ENCODE data around the gene SIRT4.
A peak's percentile ranks its signal among the peaks of the same experiment; 100 is the strongest.

SIRT4 gene

GRCh38 chr12:120278137-120279069, 23.7 kb upstream of the SIRT4 start:
- DNase-seq = no peak

- DNase-seq = no peak
Observed at GRCh38 chr12:120283318-120283717, 18.8 kb upstream of the SIRT4 start.

- no peak for DNase-seq
Observed at GRCh38 chr12:120284381-120284780, 17.7 kb upstream of the SIRT4 start.

- no peak for DNase-seq
Observed at GRCh38 chr12:120286768-120287490, 15.2 kb upstream of the SIRT4 start.

- DNase-seq = no peak
Observed at GRCh38 chr12:120287491-120287890, 14.6 kb upstream of the SIRT4 start.

DNA sequence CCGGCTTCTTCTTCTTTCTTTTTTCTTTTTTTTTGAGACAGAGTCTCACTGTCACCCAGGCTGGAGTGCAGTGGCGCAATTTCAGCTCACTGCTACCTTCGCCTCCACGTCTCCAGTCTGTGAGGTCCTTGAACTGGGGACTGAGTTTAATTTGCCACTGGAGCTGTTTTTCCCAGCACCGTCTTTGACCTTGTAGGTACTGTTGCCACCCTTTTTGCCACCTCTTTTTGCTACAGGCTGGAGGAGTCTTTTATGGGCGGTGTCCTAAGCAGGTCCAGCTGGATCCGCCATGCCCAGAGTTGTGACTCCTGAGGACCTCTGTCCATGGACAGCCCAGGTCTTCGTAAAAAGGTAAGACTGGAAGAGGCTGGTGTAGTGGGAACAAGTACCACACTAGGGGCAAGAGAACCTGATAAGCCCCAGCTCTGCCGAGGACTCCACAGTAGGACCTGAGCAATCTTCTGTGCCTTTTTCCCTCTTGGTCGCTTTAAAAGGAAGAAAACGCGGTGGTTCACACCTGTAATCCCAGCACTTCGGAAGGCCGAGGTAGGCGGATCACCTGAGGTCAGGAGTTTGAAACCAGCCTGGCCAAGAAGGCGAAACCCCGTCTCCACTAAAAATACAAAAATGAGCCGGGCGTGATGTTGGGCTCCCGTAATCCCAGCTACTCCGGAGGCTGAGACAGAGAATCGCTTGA, 11.4 kb upstream of the SIRT4 start:
- peak; percentile 63 for DNase-seq

DNA sequence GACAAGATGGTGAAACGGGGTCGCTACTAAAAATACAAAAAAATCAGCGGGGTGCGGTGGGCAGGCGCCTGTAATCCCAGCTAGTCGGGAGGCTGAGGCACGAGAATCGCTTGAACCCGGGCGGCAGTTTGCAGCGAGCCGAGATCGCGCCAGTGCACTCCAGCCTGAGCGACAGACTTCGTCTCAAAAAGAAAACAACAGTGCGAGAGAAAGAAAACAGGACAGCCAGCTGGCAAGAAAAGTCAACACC, 9.8 kb upstream of the SIRT4 start:
- DNase-seq = peak; percentile 53

DNA sequence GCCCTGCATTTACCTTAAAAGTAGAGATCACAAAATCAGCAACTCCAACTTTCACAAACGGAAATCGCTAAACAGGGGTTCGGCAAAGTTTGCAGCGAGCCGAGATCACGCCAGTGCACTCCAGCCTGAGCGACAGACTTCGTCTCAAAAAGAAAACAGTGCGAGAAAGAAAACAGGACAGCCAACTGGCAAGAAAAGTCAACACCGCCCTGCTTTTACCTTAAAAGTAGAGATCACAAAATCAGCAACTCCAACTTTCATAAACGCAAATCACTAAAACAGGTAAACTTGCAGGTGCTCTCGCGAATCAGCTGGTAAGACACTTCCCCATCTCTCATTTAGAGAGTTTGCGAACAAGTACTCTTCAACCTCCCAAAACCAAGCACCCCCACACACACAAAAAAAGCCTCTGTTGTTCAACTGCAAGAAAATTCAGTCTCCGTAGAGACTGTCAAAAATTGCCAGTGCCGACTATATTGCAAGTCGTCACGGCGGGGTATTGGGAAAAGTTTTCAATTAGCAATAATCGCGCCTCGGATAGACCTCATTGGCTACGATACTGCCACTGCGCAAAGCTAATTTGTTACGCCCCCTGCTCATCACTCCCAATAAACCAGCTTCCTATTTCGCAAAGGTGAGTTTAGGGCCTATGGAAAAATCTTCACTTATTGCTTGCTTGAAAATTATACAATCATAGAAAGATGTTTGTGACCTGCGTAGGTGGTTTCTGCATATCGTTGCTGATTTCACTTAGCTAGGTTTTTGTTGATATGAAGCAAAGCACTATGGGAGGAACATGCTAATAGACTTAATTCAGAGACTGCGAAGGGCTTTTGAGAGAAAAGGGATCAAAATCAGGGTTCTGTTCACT, 9.2 kb upstream of the SIRT4 start, which contains the start of gene RNU4-1:
RNU4-1 (minus strand) TSS at position 577 of the 871 bp plus-strand sequence.
- DNase-seq = peak; percentile 86

DNA sequence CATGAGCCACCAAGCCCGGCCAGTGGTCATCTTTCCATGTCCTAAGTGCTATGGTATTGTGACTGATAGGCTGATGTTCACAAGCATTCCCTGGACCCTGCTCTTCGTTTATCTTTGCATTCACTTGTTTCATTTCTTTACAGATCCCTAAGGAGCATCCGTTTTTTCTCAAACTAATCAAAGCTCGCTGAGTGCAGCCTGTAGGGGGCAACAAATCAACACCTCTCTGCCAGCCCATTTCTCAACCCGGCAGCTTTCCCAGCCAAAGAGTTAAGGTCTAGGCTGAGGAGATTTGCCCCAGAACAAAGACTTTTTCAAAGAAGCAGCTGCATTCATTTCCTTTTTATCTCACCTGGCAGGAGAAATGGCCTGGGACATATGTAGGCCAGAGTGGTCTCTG, 12.1 kb downstream of the SIRT4 start:
- DNase-seq = no peak

GRCh38 chr12:120316798-120317223, 14.7 kb downstream of the SIRT4 start:
- DNase-seq = no peak

DNA sequence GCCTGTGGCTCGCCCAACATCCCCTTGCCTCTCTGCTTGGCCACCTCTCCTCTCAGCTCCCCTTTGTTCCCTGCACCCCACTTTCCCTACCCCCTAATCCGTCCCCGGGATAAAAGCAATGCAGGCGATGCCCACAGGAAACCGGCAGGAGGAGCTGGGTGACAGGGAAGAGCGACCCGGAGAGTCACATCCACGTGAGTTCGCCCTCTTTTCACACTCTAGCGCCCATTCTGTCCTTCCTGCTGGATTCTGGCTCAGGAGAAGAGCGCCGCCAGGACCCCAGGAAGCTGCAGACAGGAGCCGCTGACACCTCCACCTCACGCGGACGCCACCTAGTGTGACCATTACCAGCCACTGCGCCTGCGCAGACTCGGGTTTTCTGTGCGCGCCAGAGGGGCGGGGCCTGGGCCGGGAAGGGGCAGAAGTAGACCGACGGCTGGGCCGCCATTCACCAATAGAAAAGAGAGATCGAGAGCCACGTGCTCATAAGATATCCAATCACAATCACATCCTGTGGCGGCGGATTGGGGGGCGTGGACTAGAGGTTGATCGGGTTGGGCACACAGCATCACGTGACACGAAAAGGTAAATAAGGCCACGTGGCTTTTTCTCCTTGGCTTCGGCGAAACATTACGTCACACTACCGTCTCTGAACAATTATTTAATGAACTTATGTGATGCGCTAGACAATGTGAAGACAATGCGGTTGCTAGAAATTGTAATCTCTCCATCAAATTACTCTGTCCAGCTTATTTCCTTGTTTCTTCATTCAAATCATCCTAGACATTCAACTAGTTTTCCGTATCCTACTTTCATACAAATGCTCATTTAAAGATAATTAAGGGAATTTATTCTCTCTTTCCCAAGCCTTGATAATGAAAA, 15.3 kb downstream of the SIRT4 start:
- peak; percentile 100 for DNase-seq

- DNase-seq = no peak
Observed at GRCh38 chr12:120321382-120322202, 19.5 kb downstream of the SIRT4 start.

GRCh38 chr12:120323772-120324171, 21.7 kb downstream of the SIRT4 start:
- DNase-seq = no peak

DNA sequence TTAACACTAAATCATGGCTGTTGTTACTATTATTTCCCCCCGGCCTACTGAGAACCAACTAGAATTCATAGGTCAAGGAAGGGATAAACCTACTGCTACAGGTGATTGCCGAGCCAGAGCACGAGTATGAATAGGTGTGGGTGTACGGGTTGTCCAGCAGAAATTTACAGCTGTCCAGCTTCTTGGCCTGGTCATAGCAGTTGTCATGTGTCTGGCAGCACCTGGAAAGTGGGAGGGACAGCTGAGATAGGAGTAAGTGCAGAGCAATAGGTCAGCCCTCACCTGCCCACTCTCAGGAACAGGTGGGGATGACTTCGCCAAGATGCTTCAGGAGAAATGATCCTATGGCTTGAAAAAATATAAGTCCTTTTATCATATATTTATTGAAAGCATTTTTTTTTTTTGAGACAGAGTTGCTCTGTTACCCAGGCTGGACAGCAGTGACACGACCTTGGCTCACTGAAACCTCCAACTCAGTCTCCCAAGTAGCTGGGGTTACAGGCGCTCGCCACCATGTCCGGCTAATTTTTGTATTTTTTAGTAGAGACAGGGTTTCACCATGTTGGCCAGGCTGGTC, 22.8 kb downstream of the SIRT4 start:
- DNase-seq = no peak

DNA sequence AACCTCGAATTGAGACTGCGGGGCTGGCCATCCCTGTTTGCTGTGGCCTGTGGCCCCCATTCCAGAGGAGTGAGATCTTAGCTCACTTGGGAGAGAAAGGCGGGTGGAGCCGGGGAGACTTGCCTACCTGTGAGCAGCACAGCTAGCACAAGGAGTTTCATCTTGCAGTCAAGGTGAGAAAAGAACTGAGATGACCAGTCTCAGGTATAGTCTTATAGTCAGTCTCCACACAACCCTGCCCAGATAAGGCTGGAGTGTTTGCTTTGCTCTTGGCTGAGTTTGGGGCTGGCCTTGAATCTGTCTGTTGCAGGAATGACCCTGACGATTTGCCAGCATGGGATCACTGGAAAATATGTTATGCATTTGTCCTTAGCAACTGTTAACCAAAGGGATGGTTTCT, 25.5 kb downstream of the SIRT4 start, which contains the start of gene PLA2G1B:
PLA2G1B (minus strand) TSS at position 187 of the 400 bp plus-strand sequence; CDS start at position 161, 26 bp downstream.
- no peak for DNase-seq

DNA sequence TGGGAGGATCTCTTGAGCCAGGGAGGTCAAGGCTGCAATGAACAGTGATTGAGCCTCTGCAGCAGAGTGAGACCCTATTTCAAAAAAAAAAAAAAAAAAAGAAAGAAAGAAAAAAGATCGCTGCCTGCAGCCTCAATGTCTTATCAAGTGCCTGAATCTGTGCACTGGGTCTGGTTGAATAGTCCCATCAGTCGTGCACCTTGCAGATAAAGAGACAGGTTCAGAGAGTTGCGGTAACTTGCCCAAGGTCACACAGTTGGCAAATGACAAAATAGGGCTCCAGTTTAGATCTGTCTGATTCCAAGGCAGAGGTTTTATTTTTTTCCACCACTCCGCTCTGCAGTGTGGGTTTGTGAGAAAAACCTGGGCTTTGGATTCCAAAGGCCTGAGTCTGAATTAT, 26.1 kb downstream of the SIRT4 start:
- no peak for DNase-seq

GRCh38 chr12:120331390-120331789, 29.3 kb downstream of the SIRT4 start:
- no peak for DNase-seq

GRCh38 chr12:120332041-120332440, 29.9 kb downstream of the SIRT4 start:
- no peak for DNase-seq

- no peak for DNase-seq
Observed at GRCh38 chr12:120332523-120332922, 30.4 kb downstream of the SIRT4 start.

DNA sequence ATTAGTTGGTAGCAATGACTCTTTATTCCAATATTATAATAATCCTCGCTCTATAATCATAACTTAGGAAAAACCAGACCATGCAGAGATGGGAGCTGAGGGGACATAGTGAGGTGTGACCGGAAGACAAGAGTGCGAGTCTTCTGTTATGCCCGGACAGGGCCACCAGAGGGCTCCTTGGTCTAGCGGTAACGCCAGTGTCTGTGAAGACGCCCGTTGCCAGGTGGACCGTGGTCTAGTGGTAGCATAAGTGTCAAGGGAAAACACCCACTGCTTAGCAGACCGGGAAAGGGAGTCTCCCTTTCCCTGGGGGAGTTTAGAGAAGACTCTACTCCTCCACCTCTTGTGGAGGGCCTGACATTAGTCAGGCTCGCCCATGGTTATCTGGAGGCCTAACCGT, 33.3 kb downstream of the SIRT4 start:
- peak; percentile 62 for DNase-seq
